B cell (primary cell): ENCODE data around the gene ANTXR2. TPM values are rescaled to one million over a fixed set of nuclear protein-coding genes. Genes with fewer than 3 reads are reported as not detected.
"Not testable (repeated sequence)": the region's sequence is repeated elsewhere in the genome, so short reads cannot be mapped to it uniquely, and the experiment has no call there.

Experiments used
- ATAC-seq: fragments of 200-7000 bp; cut with Tn5 transposase; one replicate; pipeline ENCODE4 v1.10.0; 2021; ENCODE audit warnings: low read depth, mild to moderate bottlenecking, moderate number of reproducible peaks, moderate library complexity
- CTCF ChIA-PET: fragments of 350-600 bp; sonication (Branson Sonifier 250); formaldehyde crosslinking; loops from one replicate; lab custom pipeline; 2021; ENCODE audit warnings: antibody characterized with exemption, inconsistent platforms; lab: Charles Lee
- POLR2A ChIA-PET: fragments of 350-600 bp; sonication (Branson Sonifier 250); formaldehyde crosslinking; loops from one replicate; lab custom pipeline; 2021; ENCODE audit warnings: antibody characterized with exemption; lab: Charles Lee
- DNase-seq: peaks from one replicate; pipeline ENCODE4 v3.0.0; 2013
- H2AFZ ChIP-seq: 2 replicates; pipeline ENCODE4 v1.6.1; 2012; ENCODE audit warnings: mild to moderate bottlenecking, low read depth, low read length; ENCODE audit not compliant: insufficient read depth, poor library complexity, severe bottlenecking
- H3K27ac ChIP-seq, 2 donors: 1 replicate in 1 of 2; 2 replicates in 1 of 2; pipeline ENCODE4 v1.5.1; 2012 to 2013; ENCODE audit warnings: low read length in 2 of 2, mild to moderate bottlenecking in 2 of 2, moderate library complexity in 1 of 2
- H3K27me3 ChIP-seq, 4 experiments: fragments of 200-600 bp in 1 of 4; sonication (generic) in 1 of 4; replicated peaks in 1 of 4; 1 replicate in 2 of 4; 2 replicates in 2 of 4; pipeline versions ENCODE4 v1.6.1 to v1.7.0; 2013 to 2016; ENCODE audit warnings: low read length in 3 of 4, mild to moderate bottlenecking in 2 of 4, mixed read lengths in 1 of 4, moderate library complexity in 1 of 4; ENCODE audit not compliant: insufficient read depth in 4 of 4, control insufficient read depth in 3 of 4; ENCODE audit errors: control extremely low read depth in 1 of 4
- H3K36me3 ChIP-seq, 2 experiments: replicated peaks in 1 of 2; 1 replicate in 1 of 2; 2 replicates in 1 of 2; pipeline versions ENCODE4 v1.6.1 to v1.7.1; 2013; ENCODE audit warnings: low read length in 1 of 2; ENCODE audit not compliant: insufficient read depth in 2 of 2, control insufficient read depth in 1 of 2; ENCODE audit errors: control extremely low read depth in 1 of 2, extremely low read depth in 1 of 2
- H3K4me1 ChIP-seq, 2 donors: fragments of 200-600 bp in 1 of 2; sonication (generic) in 1 of 2; 1 replicate in 1 of 2; 2 replicates in 1 of 2; pipeline versions ENCODE4 v1.5.1 to v1.6.1; 2013 to 2017; ENCODE audit warnings: low read length in 2 of 2; ENCODE audit not compliant: control insufficient read depth in 2 of 2, insufficient read depth in 2 of 2
- H3K4me2 ChIP-seq: replicated peaks from 2 replicates; pipeline ENCODE3; 2012; ENCODE audit warnings: mild to moderate bottlenecking, low read depth, low read length; ENCODE audit not compliant: poor library complexity, severe bottlenecking
- H3K4me3 ChIP-seq, 5 experiments: fragments of 200-600 bp in 1 of 5; sonication (generic) in 1 of 5; 1 replicate in 3 of 5; 2 replicates in 2 of 5; pipeline versions ENCODE4 v1.5.1 to v1.7.0; 2011 to 2016; ENCODE audit warnings: low read length in 4 of 5, mild to moderate bottlenecking in 4 of 5, low read depth in 2 of 5, control low read depth in 1 of 5, moderate library complexity in 1 of 5; ENCODE audit not compliant: insufficient read depth in 1 of 5; ENCODE audit errors: control extremely low read depth in 1 of 5, extremely low read depth in 1 of 5
- H3K79me2 ChIP-seq: fragments of 200-600 bp; sonication (generic); one replicate; pipeline ENCODE4 v1.6.0; 2016; ENCODE audit warnings: low read length; ENCODE audit not compliant: control insufficient read depth, insufficient read depth
- H3K9ac ChIP-seq: fragments of 200-600 bp; sonication (generic); 2 replicates; pipeline ENCODE4 v1.6.1; 2017; ENCODE audit warnings: mild to moderate bottlenecking, low read length, moderate library complexity
- H3K9me3 ChIP-seq, 3 donors: one replicate each; pipeline versions ENCODE4 v1.6.1 to v1.7.1; 2013; ENCODE audit warnings: low read length in 2 of 3; ENCODE audit not compliant: control insufficient read depth in 2 of 3, insufficient read depth in 1 of 3; ENCODE audit errors: control extremely low read depth in 1 of 3
- H4K20me1 ChIP-seq: 2 replicates; pipeline ENCODE4 v1.6.0; 2012; ENCODE audit warnings: mild to moderate bottlenecking, low read length; ENCODE audit not compliant: insufficient read depth, control insufficient read depth, poor library complexity, severe bottlenecking
- H3K27ac Mint-ChIP-seq: one replicate; pipeline ENCODE4 v1.8.0; 2021; ENCODE audit warnings: mixed read lengths
- H3K27me3 Mint-ChIP-seq: one replicate; pipeline ENCODE4 v1.8.0; 2021; ENCODE audit warnings: mixed read lengths
- H3K4me1 Mint-ChIP-seq: one replicate; pipeline ENCODE4 v1.8.0; 2021; ENCODE audit warnings: mixed read lengths
- H3K4me3 Mint-ChIP-seq: one replicate; pipeline ENCODE4 v1.8.0; 2021; ENCODE audit warnings: mixed read lengths
- H3K9me3 Mint-ChIP-seq: one replicate; pipeline ENCODE4 v1.8.0; 2022; ENCODE audit warnings: mixed read lengths; ENCODE audit not compliant: insufficient read depth
- EZH2 ChIP-seq: IDR thresholded peaks from 2 replicates; pipeline ENCODE4 v1.6.1; 2012; ENCODE audit warnings: borderline replicate concordance, low read depth, mild to moderate bottlenecking, moderate library complexity, low read length; ENCODE audit not compliant: insufficient read depth, poor library complexity, severe bottlenecking
- WGBS: methylation state at CpG from one replicate; pipeline ENCODE4 v1.1.5; 2013; ENCODE audit warnings: missing lambda C conversion rate; ENCODE audit not compliant: insufficient coverage; 5-methylcytosine and 5-hydroxymethylcytosine counted together
- intact Hi-C: fragments of 100-400 bp; cut with micrococcal nuclease; formaldehyde crosslinking; loops from one replicate; pipeline ENCODE4 v1.10.0; 2022
- polyA plus RNA-seq: library from polyadenylated mRNA; depleted of rRNA; stranded (reverse); fragments of >200 nt; gene quantifications from 2 replicates; pipeline ENCODE4 v1.2.3, GENCODE V29; 2012
- total RNA-seq, 2 donors: library from RNA; stranded (reverse); fragments of 120-200 nt in 1 of 2; gene quantifications; 1 replicate in 1 of 2; 2 replicates in 1 of 2; pipeline versions ENCODE4 v1.2.3 to v1.2.4, GENCODE V29; 2013 to 2022
- TF ChIP-seq, protein P1 (sequence below): fragments of 200-600 bp; IDR thresholded peaks from one replicate; pipeline ENCODE4 v1.8.0; 2022; ENCODE audit warnings: antibody characterized with exemption, mild to moderate bottlenecking

Gene ANTXR2
- total and polyA plus RNA-seq, 2 donors (not counting 1 experiment from before 2014, with no cell fraction given) = 10.6 to 63.0 TPM

DNA sequence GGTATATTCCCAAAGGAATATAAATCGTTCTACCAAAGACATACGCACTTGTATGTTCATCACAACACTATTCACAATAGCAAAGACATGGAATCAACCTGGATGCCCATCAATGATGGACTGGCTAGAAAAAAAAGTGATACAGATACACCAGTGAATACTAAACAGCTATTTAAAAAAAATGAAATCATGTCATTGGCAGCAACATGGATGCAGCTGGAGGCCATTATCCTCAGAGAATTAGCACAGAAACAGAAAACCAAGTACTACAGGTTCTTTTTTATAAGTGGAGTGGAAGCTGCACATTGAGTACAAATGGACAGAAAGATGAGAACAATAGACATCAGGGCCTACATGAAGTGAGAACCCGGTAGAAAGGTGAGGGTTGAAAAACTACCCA, 81.4 kb downstream of the ANTXR2 start:
- Histone ChIP-seq H3K9ac (no peak overlapping the region), H4K20me1 (peaks cover 64% of the 10 kb centered on the region), H2AFZ (no peak overlapping the region), H3K79me2 (peaks cover 38% of the 10 kb centered on the region), H3K9me3 (peaks cover 0 to 3% (median 0%) of the 10 kb centered on the region in 3 donors), H3K4me2 (no peak overlapping the region), H3K4me3 (no peak overlapping the region), H3K27me3 (no peaks in the 10 kb centered on the region), H3K36me3 (peaks cover 0 to 2% of the 10 kb centered on the region in 2 experiments), H3K27ac (no peak overlapping the region), H3K4me1 (peaks cover 0 to 3% of the 10 kb centered on the region in 2 donors)
- H3K4me1 Mint-ChIP-seq = peaks cover 40% of the 10 kb centered on the region
- H3K27me3 Mint-ChIP-seq = no peaks in the 10 kb centered on the region
- no peak overlapping the region for H3K4me3 Mint-ChIP-seq
- H3K27ac Mint-ChIP-seq = no peak overlapping the region
- intact Hi-C loops = no loop called here
- H3K9me3 Mint-ChIP-seq = no peaks in the 10 kb centered on the region
- ATAC-seq (no peak), DNase-seq (no peak)
- POLR2A ChIA-PET = no interaction called here
- TF ChIP-seq, protein P1, sequence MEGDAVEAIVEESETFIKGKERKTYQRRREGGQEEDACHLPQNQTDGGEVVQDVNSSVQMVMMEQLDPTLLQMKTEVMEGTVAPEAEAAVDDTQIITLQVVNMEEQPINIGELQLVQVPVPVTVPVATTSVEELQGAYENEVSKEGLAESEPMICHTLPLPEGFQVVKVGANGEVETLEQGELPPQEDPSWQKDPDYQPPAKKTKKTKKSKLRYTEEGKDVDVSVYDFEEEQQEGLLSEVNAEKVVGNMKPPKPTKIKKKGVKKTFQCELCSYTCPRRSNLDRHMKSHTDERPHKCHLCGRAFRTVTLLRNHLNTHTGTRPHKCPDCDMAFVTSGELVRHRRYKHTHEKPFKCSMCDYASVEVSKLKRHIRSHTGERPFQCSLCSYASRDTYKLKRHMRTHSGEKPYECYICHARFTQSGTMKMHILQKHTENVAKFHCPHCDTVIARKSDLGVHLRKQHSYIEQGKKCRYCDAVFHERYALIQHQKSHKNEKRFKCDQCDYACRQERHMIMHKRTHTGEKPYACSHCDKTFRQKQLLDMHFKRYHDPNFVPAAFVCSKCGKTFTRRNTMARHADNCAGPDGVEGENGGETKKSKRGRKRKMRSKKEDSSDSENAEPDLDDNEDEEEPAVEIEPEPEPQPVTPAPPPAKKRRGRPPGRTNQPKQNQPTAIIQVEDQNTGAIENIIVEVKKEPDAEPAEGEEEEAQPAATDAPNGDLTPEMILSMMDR = no peak
- no peak for TF ChIP-seq EZH2
- CTCF ChIA-PET = no interaction called here
- no CpG with 5 or more reads among the region's 3 CpGs for WGBS

DNA sequence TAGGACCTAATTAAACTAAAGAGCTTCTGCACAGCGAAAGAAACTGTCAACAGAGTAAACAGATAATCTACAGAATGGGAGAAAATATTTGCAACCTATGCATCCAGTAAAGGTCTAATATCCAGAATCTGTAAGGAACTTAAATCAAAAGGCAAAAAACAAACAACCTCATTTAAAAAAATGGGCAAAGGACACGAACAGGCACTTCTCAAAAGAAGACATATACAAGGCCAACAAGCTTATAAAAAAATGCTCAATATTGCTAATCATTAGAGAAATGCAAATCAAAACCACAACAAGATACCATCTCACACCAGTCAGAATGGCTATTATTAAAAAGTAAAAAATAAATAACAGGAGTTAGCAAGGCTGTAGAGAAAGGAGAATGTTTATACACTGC, 81.9 kb downstream of the ANTXR2 start:
- H3K4me1 ChIP-seq, H3K27ac ChIP-seq, POLR2A ChIA-PET, H3K4me3 ChIP-seq, H3K27ac Mint-ChIP-seq, H3K9ac ChIP-seq, H3K27me3 Mint-ChIP-seq, H3K4me2 ChIP-seq, H3K36me3 ChIP-seq, CTCF ChIA-PET, intact Hi-C loops, H3K9me3 ChIP-seq, H2AFZ ChIP-seq, DNase-seq, H3K9me3 Mint-ChIP-seq, H3K27me3 ChIP-seq, ATAC-seq, H3K4me3 Mint-ChIP-seq: not testable (repeated sequence)
- Histone ChIP-seq H4K20me1 (peaks cover 68% of the 10 kb centered on the region), H3K79me2 (peaks cover 38% of the 10 kb centered on the region)
- no CpG with 5 or more reads among the region's 2 CpGs for WGBS
- peaks cover 40% of the 10 kb centered on the region for H3K4me1 Mint-ChIP-seq
